Superior temporal gyrus (tissue), 1 donor: Measurements from ENCODE around the gene TBC1D22A.
A peak's percentile ranks its signal among the peaks of the same experiment; 100 is the strongest.

ENCODE experiments used
- DNase-seq: peaks from one replicate; pipeline ENCODE4 v3.0.0-alpha.2; 2016; ENCODE audit errors: extremely low spot score

The TBC1D22A gene

DNA sequence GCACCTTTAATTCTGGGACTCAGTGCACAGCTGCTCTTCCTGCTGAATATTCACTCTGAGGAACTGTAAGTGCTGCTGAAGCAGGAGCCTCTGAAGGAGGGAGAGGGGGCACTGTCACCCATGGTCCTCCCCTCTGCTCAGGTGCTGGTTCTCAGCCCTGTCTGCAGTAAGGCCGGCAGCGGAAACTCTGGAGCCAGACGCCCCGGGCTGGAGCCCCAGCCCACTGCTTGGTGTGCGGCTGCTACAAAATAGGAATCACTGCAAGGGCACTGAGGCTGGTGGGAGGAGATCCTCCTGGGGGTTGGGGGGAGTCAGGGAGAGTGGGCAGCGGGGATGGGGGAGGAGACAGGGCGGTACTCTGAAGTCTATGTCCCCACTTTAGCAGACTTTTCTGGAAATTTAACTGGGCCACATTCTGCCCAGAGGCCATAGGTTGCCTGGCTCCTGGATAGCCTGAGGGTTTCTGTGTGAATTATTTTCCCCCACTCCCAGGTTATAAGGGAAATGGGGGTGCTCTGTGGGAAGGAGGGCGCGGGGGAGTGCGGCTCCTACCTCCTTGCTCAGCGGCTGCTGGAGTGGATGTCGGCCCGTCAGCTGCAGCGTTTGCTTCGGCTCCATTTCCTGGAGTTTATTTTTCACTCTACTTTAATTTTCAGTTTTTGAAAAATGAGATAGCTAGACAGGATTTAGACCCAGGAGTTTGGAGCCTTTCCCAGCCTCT is 33.6 kb downstream of the TBC1D22A start:
- no peak for DNase-seq

DNA sequence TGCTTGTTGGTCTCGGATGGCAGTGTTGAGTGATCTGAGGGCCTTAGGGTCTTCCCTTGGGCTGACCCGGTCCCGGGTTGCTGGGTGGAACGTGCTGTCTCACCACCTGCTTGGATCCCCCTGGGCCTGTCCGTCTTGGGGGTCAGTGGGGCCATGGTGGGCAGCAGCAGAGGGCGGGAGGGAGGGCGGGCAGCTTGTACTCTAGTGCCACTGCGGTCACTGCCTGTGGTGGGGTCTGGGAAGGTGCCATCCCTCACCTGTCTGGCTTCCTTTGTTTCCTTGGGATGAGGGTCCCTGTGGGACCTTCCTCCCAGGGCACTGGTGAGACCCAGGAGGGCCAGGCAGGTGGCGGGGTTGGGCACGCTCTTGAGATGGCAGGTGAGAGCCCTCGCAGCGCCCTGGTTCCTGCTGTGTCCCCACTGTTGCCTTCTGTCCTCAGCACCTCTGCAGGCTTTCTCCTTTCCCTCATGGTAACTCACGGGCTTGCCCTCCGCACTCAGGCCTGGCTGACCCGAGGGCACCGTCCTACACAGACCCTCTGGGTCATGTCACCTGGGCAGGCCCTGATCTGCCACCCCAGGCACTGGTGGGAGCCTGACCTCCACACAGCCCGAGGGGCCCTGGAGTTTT is 34.2 kb downstream of the TBC1D22A start:
- no peak for DNase-seq

DNA sequence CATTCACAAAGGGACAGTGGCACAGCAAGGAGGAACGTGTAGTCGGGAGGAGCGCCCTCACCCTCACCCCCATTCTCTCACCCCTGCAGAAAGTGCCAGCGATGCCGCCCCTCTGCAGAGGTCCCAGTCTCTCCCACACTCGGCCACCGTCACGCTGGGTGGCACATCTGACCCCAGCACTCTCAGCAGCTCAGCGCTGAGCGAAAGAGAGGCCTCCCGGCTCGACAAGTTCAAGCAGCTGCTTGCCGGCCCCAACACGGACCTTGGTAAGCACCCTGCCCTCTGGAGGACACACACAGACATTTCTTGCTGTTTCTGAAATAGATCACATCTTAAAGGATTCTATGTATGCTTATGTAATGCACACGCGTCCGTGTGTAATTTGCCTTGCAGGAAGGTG is 34.9 kb downstream of the TBC1D22A start:
- DNase-seq = peak; percentile 35

DNA sequence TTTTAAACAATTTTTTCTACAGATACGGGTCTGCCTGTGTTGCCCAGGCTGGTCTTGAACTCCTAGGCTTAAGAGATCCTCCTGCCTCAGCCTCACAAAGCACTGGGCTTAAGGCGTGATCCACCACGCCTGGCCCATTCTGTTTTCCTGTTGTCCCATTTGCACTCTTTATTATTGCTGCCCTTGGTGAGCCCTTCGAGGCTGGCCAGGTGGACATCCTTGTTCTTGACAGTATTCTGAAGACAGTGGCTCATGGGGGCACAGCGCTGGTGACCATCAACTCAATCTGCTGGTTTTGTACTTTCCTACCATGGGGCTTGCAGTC is 35.6 kb downstream of the TBC1D22A start:
- DNase-seq = no peak

DNA sequence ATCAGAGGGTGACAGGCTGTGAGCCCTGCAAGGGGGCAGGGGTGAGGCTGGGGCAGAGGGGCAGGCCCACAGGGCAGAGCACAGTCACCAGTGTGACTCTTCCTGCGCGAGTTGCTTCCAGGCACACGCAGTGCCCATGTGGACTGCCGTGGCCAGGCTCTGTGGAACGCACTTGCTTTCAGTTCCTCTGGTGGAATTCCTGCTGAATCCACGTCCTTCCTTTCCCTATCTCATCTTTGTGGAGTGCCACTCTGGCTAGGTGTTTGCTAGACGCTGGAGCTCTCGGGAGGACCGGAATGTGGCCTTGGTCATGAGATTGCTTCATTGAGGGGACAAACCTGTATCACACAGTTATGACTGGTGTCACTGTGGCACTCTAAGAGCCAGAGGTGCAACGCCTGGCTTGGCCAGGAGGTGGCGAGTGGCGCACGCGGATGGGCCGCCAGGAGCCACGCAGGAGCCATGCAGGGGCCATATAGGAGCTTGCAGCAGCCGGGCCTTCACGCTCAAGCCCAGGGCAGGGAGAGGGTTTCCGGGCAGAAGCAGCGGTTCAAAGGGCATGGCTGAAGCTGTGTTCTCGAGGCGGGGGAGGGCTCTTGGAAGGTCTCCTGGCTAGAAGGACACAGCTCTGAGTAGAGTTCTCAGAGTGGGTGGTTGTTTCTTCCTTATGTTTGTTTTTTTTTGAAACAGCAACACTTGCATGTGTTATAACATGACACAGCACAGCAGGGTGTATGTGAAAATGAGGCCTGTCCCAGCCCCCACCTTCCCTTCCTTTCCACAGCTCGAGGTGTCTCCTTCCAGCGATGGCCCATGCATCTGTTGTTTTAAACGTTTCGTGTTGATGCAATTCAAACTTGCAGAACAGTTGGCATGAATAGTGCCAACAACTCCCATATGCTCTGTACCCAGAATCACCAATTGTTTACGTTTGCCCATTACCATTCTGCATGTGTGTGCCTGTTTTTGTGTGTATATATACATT is 36.2 kb downstream of the TBC1D22A start:
- DNase-seq = peak; percentile 87

DNA sequence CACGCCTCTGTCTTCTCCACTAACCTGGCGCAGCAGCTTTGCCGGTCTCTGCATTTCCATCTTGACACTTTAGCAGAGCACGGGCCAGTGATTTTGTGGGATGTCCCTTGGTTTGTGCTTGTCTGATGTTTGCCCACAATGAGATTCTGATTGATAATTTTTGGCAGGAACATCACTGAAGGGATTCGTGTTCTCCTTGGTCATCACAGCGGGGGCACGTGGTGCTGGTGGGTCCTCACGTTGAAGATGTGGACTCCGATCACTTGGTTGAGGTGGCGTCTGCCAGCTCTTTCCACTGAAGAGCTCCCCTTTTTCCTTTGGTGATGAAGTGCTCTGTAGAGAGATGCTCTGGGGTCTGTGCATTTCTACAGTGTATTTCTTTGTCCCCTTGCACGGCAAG is 37.2 kb downstream of the TBC1D22A start:
- DNase-seq = no peak

DNA sequence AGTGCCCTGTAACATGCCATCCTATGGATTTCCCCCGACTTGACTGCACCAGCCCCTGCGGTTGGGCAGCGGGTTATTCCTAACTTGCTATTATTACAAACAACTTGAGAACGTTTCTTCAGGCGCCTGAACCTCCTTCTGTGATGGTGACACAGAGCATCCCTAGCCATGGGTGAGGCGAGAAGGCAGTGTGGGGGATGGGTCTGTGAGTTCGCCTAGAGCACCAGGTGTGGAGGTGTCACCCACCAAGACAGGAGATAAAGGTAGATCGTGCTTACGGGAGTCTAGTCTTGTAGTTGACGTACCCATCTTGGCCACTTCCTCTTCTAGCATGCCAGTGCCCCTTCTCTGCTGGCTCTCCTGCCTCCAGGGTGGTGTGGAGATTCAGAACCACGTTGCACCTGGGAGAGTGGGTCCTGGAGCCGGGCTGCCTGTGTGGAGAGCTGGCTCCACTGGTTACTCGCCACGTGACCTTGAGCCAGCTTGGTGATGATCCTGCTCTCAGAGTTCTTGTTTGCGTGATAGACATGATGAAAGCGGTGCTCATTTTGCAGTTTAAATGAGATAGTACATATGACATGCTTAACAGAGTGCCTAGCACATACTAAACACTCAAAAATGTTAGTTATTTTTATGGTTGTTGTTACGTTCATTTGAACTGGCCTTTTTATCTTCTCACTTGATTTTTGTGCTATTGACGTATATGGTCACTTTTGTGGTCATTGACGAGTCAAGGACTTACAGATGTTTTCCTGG is 37.8 kb downstream of the TBC1D22A start:
- no peak for DNase-seq

DNA sequence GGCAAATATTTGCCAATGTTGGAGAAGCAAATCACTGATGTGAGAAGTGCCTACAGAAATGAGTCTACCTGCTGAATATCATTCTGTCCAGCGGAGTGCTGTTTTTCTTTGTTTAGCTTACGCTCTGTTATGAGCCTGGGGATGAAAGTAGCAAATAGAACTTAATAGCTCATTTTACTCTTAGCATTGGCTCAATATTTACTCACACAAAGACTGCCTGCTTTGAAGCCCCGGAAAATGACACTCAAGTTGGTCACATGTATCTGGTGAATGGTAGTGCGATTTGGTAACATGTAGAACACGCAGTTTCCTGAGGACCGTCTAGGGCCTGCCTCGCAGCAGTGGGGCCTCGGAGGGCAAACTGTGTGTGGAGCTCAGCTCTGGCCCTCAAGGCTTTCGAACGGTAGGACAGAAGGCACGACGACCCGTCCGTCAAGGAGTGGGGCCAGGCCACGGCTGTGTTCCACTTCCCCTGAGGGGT is 38.9 kb downstream of the TBC1D22A start:
- DNase-seq = no peak

DNA sequence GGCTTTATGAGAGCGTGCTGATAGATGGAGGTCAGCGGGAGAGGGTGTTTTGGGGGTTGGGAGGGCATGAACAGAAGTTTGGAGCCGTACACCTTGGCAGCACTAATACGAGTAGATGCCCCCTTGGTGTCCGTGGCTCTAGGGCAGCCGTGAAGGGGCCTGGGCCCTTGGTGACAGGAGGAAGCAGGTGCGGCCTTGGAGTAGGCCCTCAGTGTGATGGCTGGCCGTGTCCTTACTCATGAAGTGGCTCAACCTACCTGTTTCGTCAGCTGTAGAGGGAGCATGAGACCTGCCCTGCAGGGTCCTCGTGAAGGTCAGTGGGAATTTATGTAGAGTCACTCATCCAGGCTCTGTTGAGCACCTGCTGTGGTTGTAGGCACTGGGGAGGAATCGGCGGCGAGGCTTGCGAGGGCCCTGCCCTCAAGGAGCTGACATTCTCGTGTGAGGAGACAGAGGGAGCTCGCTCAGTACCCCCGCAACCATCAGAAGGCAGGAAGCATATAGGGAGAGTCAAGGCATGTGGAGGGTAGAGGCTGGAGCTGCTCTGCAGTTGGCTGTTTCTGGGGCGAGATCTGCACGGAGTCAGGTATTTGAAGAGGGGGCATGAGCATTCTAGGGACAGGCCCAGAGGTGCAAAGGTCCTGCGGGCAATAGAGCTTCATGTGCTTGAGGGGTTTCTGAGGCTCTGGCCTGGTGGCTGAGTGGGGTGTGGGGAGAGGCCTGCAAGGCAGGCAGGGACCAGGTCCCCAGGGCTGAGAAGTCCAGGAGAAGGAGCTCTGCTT is 39.6 kb downstream of the TBC1D22A start:
- no peak for DNase-seq

DNA sequence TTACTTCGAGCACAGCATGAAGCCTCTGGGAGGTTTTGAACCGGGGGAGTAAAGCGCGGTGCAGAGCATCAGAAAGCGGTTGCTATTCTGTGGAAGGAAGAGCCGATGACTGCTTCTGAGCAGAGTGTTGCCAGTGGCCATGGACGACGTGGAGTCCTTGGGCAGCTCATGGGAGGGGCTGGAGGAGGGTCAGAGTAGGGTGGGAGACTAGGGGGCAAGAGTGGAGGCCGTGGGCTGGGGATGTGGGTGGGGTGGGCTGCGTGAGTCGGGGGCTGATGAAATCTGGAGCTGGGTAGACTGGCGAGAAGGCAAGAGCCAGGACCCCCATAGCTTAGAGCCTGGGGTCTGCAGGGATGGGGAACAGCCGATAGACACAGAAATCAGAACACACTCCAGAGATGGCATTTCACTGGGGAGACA is 40.2 kb downstream of the TBC1D22A start:
- no peak for DNase-seq

DNA sequence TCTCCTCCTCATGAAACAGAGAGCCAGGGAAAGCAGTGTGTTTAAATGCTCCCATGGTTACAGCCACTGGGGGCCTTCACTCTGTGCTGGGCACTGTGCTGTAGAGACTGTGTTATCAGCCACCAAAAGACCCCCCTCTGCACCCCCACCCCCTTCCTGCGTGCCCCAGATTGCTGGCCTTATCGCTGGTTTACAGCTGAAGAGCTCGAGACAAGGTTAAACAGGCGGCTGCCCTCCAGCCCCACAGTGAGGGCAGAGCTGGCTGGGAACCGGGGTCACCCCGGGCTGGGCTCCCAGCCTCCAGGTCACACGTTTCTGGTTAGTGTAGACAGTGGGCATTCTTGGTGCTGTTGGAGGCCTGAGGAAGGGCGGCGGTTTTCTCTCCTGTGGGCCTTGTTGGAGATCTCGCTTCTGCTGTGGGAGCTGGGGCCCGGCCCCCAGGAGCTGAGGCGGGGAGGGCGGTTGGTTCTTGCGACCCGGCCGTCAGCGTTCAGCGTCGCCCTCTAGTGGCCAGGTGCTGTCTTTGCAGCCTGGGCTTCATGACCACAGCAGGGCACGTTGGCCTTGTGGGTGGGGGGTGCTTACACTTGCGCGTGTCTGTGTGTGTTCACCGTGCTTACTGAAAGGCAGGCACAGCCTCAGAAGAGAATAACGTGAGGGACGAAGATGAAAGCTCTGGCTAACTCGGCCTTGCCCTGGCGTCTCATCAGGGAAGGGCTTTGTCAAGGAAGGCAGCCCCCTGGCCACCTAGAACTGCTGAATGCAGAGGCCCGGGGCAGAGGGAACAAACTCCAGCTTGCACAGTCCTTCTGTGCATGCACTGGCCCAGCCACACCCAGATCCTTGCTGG is 40.8 kb downstream of the TBC1D22A start:
- DNase-seq = no peak

DNA sequence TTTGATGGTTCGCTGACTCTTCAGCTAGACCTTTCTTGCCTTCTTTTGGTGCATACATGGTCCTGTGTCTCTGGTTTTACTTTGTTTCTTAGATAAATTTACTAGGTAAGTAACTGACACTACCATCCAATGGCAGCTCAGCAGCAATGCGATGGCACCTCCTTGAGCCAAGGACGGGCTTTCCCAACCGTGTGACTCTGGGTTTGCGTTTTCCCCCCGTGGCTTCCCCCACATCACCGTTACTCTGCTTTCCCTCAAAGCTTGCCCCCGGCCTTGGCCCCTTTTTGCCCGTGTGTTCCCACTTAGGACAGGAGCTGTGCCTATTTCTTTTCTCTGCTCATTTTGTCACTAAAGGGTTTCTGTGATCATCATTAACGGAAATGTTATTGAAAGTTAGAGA is 41.5 kb downstream of the TBC1D22A start:
- DNase-seq = no peak

DNA sequence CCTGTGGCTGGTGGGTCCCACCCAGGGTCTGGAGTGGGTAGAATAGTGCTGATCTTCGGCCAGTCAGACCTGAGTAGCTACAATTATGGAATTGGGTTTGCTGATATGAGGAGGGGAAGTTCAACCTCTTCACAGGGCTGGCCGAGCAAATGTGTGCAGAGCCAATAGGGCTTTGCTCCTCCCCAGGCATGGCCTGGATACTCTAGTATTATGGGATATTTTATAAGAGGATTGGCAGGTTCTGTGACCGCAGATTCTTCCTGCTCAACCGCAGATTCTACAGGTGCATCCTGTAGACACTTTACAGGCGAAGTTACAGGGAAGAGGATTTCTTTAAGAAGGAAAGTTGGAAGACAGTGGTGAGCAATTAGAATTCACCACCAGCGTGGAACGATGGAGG is 44.3 kb downstream of the TBC1D22A start:
- DNase-seq = no peak

DNA sequence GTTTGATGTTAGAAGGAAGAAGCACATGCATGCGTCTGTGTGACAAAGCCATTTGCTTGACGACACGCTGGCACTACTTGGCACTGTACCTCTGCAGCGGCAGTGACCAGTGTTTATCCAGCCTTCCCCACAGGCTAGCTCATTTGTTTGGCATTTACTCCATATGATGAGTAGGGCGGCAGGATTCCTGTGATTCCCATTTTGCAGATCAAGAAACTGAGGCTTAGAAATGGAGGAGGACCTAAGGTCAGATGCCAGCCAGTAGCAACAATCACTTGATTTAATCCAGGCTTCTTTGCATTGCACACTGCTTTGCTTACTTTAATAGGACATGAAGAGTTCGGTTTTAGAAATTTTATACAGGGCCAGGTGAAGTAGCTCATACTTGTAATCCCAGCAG is 45.0 kb downstream of the TBC1D22A start:
- DNase-seq = no peak

DNA sequence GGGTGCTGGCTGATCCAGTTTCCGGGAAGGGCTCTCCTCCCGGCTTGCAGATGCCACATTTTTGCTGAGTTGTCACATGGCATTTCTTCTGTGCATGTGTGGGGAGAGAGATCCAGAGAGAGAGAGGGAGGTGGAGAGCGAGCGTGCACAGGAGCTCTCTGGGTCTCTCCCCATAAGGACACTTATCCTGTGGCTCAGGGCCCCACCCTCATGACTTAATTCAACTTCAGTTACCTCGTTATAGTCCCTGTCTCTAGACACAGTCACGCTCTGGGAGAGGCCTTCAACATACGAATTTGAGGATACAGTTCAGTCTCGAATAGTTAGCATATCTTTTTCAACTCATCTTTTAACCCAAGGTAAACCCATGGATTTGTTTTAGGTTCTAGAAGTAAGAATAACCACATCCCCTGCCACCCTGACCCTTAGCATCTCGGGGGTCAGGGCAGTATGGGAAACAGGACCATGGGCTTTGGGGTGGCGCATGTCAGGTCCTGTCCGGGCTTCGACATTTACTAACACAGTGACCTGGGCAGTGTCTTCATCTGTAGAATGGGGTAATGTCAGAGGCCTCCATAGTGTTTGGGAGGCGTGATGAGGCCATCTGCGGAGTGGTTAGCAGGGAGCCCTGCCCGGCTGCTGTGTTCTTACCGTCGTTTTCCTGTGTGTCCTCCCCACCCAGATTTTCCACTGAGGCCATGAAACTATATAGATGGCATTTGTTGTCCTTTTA is 46.9 kb downstream of the TBC1D22A start:
- DNase-seq = no peak

DNA sequence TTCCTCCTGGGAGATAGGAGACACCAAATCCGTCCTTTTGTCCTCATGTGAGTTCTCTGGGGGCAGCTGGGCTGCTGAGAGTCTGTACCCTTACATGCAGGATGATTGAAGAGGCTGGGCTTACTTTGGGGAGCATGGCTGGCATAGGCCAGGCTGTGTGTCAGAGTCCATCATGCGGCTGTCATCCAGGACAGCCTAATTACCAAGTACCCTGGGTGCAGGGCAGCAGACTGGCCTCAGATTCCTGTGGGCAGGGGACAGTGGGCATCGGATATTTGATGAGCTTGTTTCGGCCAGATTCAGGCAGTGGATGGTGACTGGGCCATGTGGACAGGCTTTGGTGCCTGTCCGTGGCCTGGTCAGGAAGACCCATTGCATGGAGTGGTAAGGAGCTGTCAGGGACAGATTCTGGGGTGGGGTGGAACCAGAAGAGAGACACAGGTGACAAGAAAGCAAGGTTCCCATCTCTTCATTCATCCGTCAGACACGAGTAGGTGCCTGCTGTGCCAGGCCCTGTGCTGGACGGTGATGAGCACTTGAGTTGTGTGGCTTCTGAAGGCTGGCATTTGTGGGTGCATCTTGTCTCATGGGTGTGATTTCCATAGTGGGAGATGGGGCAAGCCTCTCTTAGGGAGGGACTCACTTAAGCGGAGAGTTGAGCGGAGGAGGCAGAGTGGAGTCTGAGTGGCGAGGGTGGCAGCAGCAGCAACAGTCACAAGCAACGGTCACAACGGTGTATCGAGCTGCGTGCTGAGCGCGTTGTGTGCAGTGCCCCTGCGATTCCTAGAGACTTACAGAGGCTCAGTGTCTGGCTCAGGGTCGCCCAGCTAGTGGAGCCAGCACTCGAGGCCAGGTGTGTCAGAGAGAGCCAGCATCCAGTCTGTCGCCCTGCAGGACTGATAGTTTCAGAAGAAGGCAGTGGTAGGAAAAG is 48.7 kb downstream of the TBC1D22A start:
- DNase-seq = no peak

DNA sequence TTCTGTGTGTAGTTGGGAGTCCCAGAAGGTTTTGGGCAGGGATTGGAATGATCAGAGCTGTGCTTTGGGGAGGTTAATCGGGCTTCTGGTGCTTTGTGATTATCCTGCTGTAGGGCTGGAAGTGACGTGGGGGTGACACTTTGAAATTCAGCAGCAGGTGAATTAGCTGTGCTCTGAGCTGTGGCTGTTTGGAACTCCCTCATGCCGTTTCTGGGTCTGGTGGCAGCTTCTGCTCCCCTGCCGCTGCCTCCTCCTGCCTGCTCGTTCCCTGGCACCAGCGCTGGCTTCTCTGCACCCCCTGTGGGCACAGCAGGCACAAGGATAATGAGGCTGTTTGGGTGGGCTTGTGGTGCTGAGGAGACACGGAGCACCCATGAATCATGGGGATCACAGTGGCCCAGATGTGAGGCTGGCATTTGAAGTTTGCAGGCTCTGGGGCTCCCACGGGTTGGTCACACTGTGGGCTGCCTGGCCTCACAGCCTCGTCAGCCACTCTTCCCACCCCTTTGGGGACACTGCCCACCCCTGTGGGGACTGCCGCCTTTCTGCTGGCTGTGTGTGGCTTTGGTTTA is 49.7 kb downstream of the TBC1D22A start:
- DNase-seq = no peak

DNA sequence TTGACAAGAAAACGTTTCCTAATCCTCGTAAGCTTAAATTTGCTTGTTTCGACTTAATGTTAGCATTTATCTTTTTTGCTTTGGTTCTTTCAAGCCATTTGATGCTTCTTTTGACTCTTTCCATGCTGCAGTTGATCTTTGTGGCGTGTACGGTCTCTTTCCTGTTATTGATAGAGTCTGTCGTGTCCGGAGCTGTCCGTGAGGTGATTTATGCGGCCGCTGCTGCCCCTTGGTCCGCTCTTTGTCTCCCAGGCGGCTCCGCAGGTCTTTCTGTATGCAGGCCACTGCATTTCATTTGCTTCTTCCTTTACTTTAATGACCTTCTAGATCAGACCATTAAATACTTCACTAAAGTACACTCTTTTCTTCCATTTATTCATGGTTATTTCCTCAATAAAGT is 50.3 kb downstream of the TBC1D22A start:
- DNase-seq = no peak
